Neural cell (in vitro differentiated cells): ENCODE measurements around the gene BIVM. TPM values are rescaled to one million over a fixed set of nuclear protein-coding genes. Genes with fewer than 3 reads are reported as not detected.
A peak's percentile ranks its signal among the peaks of the same experiment; 100 is the strongest.

Source experiments
- H2AFZ ChIP-seq: fragments of 200-600, 300-800 bp; sonication (generic), shearing (Covaris generic); 2 replicates; pipeline ENCODE4 v1.6.0; 2014; ENCODE audit warnings: low read depth, mild to moderate bottlenecking, antibody characterized with exemption, low read length, moderate library complexity
- H3F3A ChIP-seq: fragments of 200-600 bp; shearing (Covaris generic); 2 replicates; pipeline ENCODE4 v1.6.1; 2016; ENCODE audit warnings: mild to moderate bottlenecking, moderate library complexity, mixed read lengths, antibody characterized with exemption, low read length; ENCODE audit not compliant: insufficient read depth, poor library complexity, severe bottlenecking
- H3K27ac ChIP-seq: fragments of 200-600, 300-800 bp; sonication (generic), shearing (Covaris generic); 2 replicates; pipeline ENCODE4 v1.5.1; 2014; ENCODE audit warnings: mild to moderate bottlenecking, low read length, moderate library complexity
- H3K27me3 ChIP-seq: fragments of 300-800, 200-600 bp; sonication (generic), shearing (Covaris generic); 2 replicates; pipeline ENCODE4 v1.6.0; 2014; ENCODE audit warnings: mild to moderate bottlenecking, low read depth, low read length, moderate library complexity; ENCODE audit not compliant: insufficient read depth
- H3K36me3 ChIP-seq: fragments of 300-800, 200-600 bp; sonication (generic), shearing (Covaris generic); 2 replicates; pipeline ENCODE4 v1.5.1; 2014; ENCODE audit warnings: mild to moderate bottlenecking, antibody characterized with exemption, low read length, moderate library complexity; ENCODE audit not compliant: insufficient read depth
- H3K4me2 ChIP-seq: fragments of 300-800, 200-600 bp; sonication (generic), shearing (Covaris generic); 2 replicates; pipeline ENCODE4 v1.6.0; 2014; ENCODE audit warnings: mild to moderate bottlenecking, low read length
- H3K4me3 ChIP-seq: fragments of 300-800, 200-600 bp; sonication (generic), shearing (Covaris generic); 2 replicates; pipeline ENCODE4 v1.5.1; 2014; ENCODE audit warnings: mild to moderate bottlenecking, low read length, moderate library complexity
- H3K79me2 ChIP-seq: fragments of 200-600 bp; shearing (Covaris generic); replicated peaks from 2 replicates; pipeline ENCODE4 v1.6.0; 2014; ENCODE audit warnings: mild to moderate bottlenecking, low read length, moderate library complexity; ENCODE audit not compliant: insufficient read depth
- H3K9ac ChIP-seq: fragments of 300-800, 200-600 bp; sonication (generic), shearing (Covaris generic); 2 replicates; pipeline ENCODE4 v1.6.1; 2016; ENCODE audit warnings: mild to moderate bottlenecking, low read length, mixed read lengths
- H3K9me2 ChIP-seq: fragments of 200-600 bp; shearing (Covaris generic); 2 replicates; pipeline ENCODE4 v1.6.1; 2016; ENCODE audit warnings: mild to moderate bottlenecking, low read length, mixed read lengths; ENCODE audit not compliant: insufficient read depth
- H3K9me3 ChIP-seq: fragments of 200-600, 300-800 bp; sonication (generic), shearing (Covaris generic); 2 replicates; pipeline ENCODE4 v1.6.1; 2016; ENCODE audit warnings: mild to moderate bottlenecking, mixed run types, low read length, moderate library complexity, mixed read lengths
- H4K20me1 ChIP-seq: fragments of 200-600 bp; shearing (Covaris generic); 2 replicates; pipeline ENCODE4 v1.6.1; 2016; ENCODE audit warnings: mild to moderate bottlenecking, mixed run types; ENCODE audit not compliant: insufficient read depth
- CTCF ChIP-seq: fragments of 450-650 bp; IDR thresholded peaks from 2 replicates; pipeline ENCODE4 v1.5.1; 2014; ENCODE audit warnings: antibody characterized with exemption, mild to moderate bottlenecking, moderate library complexity; ENCODE audit not compliant: poor library complexity, severe bottlenecking
- EP300 ChIP-seq: fragments of 450-650 bp; conservative IDR thresholded peaks from 2 replicates; pipeline ENCODE4 v1.6.1; 2014; ENCODE audit warnings: antibody characterized with exemption, mild to moderate bottlenecking, moderate library complexity; ENCODE audit not compliant: poor library complexity, severe bottlenecking
- EZH2 ChIP-seq: fragments of 200-600, 300-800 bp; shearing (Covaris generic), sonication (generic); IDR thresholded peaks from 2 replicates; pipeline ENCODE4 v1.6.1; 2014; ENCODE audit warnings: antibody characterized with exemption, low read length, borderline replicate concordance, mild to moderate bottlenecking; ENCODE audit not compliant: insufficient read depth, poor library complexity, severe bottlenecking
- MXI1 ChIP-seq: fragments of 450-650 bp; conservative IDR thresholded peaks from 2 replicates; pipeline ENCODE4 v1.6.1; 2014; ENCODE audit warnings: antibody characterized with exemption, mild to moderate bottlenecking; ENCODE audit not compliant: poor library complexity, severe bottlenecking
- POLR2AphosphoS5 ChIP-seq: IDR thresholded peaks from 2 replicates; pipeline ENCODE4 v1.6.1; 2012
- RAD21 ChIP-seq: fragments of 450-650 bp; conservative IDR thresholded peaks from 2 replicates; pipeline ENCODE4 v1.6.1; 2014; ENCODE audit warnings: antibody characterized with exemption, mild to moderate bottlenecking, moderate library complexity
- REST ChIP-seq: IDR thresholded peaks from 2 replicates; pipeline ENCODE4 v1.6.1; 2012; ENCODE audit warnings: borderline replicate concordance
- SMC3 ChIP-seq: fragments of 450-650 bp; conservative IDR thresholded peaks from 2 replicates; pipeline ENCODE4 v1.6.1; 2014; ENCODE audit warnings: antibody characterized with exemption, mild to moderate bottlenecking, moderate library complexity; ENCODE audit not compliant: poor library complexity
- TAF1 ChIP-seq: IDR thresholded peaks from 2 replicates; pipeline ENCODE4 v1.6.1; 2012; ENCODE audit warnings: low read depth
- polyA plus RNA-seq: library from polyadenylated mRNA; depleted of rRNA; stranded (reverse); fragments of >200 nt; gene quantifications from 2 replicates; pipeline ENCODE4 v1.2.3, GENCODE V29; 2014

The BIVM gene
- polyA plus RNA-seq, 1 donor from 2014 or later = 60.7 TPM

- H3F3A ChIP-seq = no peaks in the 10 kb centered on the region
- H3K79me2 ChIP-seq = no peaks in the 10 kb centered on the region
- no peaks in the 10 kb centered on the region for H3K27me3 ChIP-seq
- H4K20me1 ChIP-seq = no peaks in the 10 kb centered on the region
- H3K4me3 ChIP-seq = peak overlapping the region; percentile 90
- no peak for TF ChIP-seq CTCF
- no peak for TF ChIP-seq MXI1
- TF ChIP-seq REST = no peak
- H3K9ac ChIP-seq = peak overlapping the region; percentile 60
- peak overlapping the region; percentile 63 for H2AFZ ChIP-seq
- H3K9me2 ChIP-seq = no peaks in the 10 kb centered on the region
- no peak overlapping the region for H3K4me2 ChIP-seq
- H3K27ac ChIP-seq = peak overlapping the region; percentile 7
- no peaks in the 10 kb centered on the region for H3K36me3 ChIP-seq
- no peaks in the 10 kb centered on the region for H3K9me3 ChIP-seq
Measured at GRCh38 chr13:102774214-102774568, 24.7 kb upstream of the BIVM start.

- Histone ChIP-seq H3K27me3 (no peaks in the 10 kb centered on the region), H3K79me2 (no peaks in the 10 kb centered on the region), H4K20me1 (no peaks in the 10 kb centered on the region), H3K4me2 (no peak overlapping the region), H3K9me2 (no peaks in the 10 kb centered on the region), H3K9me3 (no peaks in the 10 kb centered on the region), H3K9ac (no peak overlapping the region), H3K36me3 (no peaks in the 10 kb centered on the region), H2AFZ (no peak overlapping the region), H3F3A (no peaks in the 10 kb centered on the region), H3K27ac (no peak overlapping the region), H3K4me3 (no peak overlapping the region)
- no peak for TF ChIP-seq SMC3
- TF ChIP-seq CTCF = no peak
- TF ChIP-seq REST = no peak
- TF ChIP-seq EZH2 = no peak
- TF ChIP-seq EP300 = no peak
- TF ChIP-seq POLR2AphosphoS5 = no peak
- TF ChIP-seq TAF1 = no peak
- TF ChIP-seq RAD21 = no peak
- TF ChIP-seq MXI1 = no peak
Measured at GRCh38 chr13:102774591-102775520, 24.1 kb upstream of the BIVM start.
